Right atrium auricular region (tissue), 2 donors: ENCODE data around the gene WWOX. TPM values are rescaled to one million over a fixed set of nuclear protein-coding genes. Genes with fewer than 3 reads are reported as not detected.

Experiments
- DNase-seq: peaks from one replicate; pipeline ENCODE4 v3.0.0-alpha.2; 2019; ENCODE audit warnings: low spot score
- H3K27ac ChIP-seq, 2 donors: fragments of 200-600 bp; sonication (generic); 1 replicate in 1 of 2; 2 replicates in 1 of 2; pipeline ENCODE4 v1.5.1; 2016 to 2019
- H3K27me3 ChIP-seq, 2 donors: fragments of 200-600 bp; sonication (generic); one replicate each; pipeline versions ENCODE4 v1.5.1 to v1.6.0; 2017 to 2019
- H3K36me3 ChIP-seq: fragments of 200-600 bp; sonication (generic); one replicate; pipeline ENCODE4 v1.5.1; 2016
- H3K4me1 ChIP-seq, 2 donors: fragments of 200-600 bp; sonication (generic); one replicate each; pipeline versions ENCODE4 v1.5.1 to v1.6.0; 2017 to 2019
- H3K4me3 ChIP-seq, 2 donors: fragments of 200-600 bp; sonication (generic); 1 replicate in 1 of 2; 2 replicates in 1 of 2; pipeline ENCODE4 v1.5.1; 2017 to 2019; ENCODE audit warnings: mild to moderate bottlenecking in 1 of 2, moderate library complexity in 1 of 2
- H3K9me3 ChIP-seq, 2 donors: fragments of 200-600 bp; sonication (generic); one replicate each; pipeline ENCODE4 v1.5.1; 2019
- CTCF ChIP-seq, 2 donors: fragments of 200-600 bp; sonication (generic); IDR thresholded peaks; one replicate each; pipeline ENCODE4 v1.5.1; 2019; ENCODE audit warnings: antibody characterized with exemption in 2 of 2
- total RNA-seq, 2 donors: library from RNA; depleted of rRNA; stranded (reverse); fragments of >200 nt; gene quantifications; one replicate each; pipeline ENCODE4 v1.1.0, GENCODE V29; 2016

Gene WWOX
- total RNA-seq, 2 donors from 2014 or later: 14.8 to 20.8 TPM

GRCh38 chr16:78745108-78746019, 645.9 kb downstream of the WWOX start:
- H3K36me3 ChIP-seq: no peaks in the 10 kb centered on the region
- no peaks in the 10 kb centered on the region for H3K9me3 ChIP-seq
- H3K27ac ChIP-seq: no peak overlapping the region

GRCh38 chr16:78746718-78747117, 647.3 kb downstream of the WWOX start:
- DNase-seq: no peak
- Histone ChIP-seq H3K36me3 (no peaks in the 10 kb centered on the region), H3K9me3 (no peaks in the 10 kb centered on the region), H3K4me3 (no peak overlapping the region), H3K27me3 (no peaks in the 10 kb centered on the region), H3K27ac (no peak overlapping the region), H3K4me1 (no peaks in the 10 kb centered on the region)
- TF ChIP-seq CTCF (IDR thresholded peaks at IDR 0.05): no peak

More at GRCh38 chr16:78745108-78746019, 645.9 kb downstream of the WWOX start:
- Histone ChIP-seq H3K27me3 (no peaks in the 10 kb centered on the region), H3K4me3 (no peak overlapping the region), H3K4me1 (no peaks in the 10 kb centered on the region)
- DNase-seq: no peak
- TF ChIP-seq CTCF (IDR thresholded peaks at IDR 0.05): no peak

- no peaks in the 10 kb centered on the region for H3K9me3 ChIP-seq
- TF ChIP-seq CTCF (IDR thresholded peaks at IDR 0.05): no peak
- no peak for DNase-seq
- no peak overlapping the region for H3K4me3 ChIP-seq
- H3K4me1 ChIP-seq: no peaks in the 10 kb centered on the region
- no peaks in the 10 kb centered on the region for H3K27me3 ChIP-seq
- H3K36me3 ChIP-seq: no peaks in the 10 kb centered on the region
- no peak overlapping the region for H3K27ac ChIP-seq
These were observed 648.9 kb downstream of the WWOX start for GRCh38 chr16:78748220-78748929.

GRCh38 chr16:78749745-78750268, 650.4 kb downstream of the WWOX start:
- H3K9me3 ChIP-seq: no peaks in the 10 kb centered on the region
- no peaks in the 10 kb centered on the region for H3K4me1 ChIP-seq
- no peak for TF ChIP-seq CTCF (IDR thresholded peaks at IDR 0.05)
- no peaks in the 10 kb centered on the region for H3K27me3 ChIP-seq
- DNase-seq: no peak
- H3K36me3 ChIP-seq: no peaks in the 10 kb centered on the region
- H3K27ac ChIP-seq: no peak overlapping the region
- no peak overlapping the region for H3K4me3 ChIP-seq

GRCh38 chr16:78750611-78751010, 651.2 kb downstream of the WWOX start:
- Histone ChIP-seq H3K4me1 (no peaks in the 10 kb centered on the region), H3K4me3 (no peak overlapping the region), H3K36me3 (no peaks in the 10 kb centered on the region), H3K27me3 (no peaks in the 10 kb centered on the region), H3K27ac (no peak overlapping the region), H3K9me3 (no peaks in the 10 kb centered on the region)
- DNase-seq: no peak
- no peak for TF ChIP-seq CTCF (IDR thresholded peaks at IDR 0.05)
